Gastroesophageal sphincter (tissue), 4 donors: Measurements from ENCODE around the gene FAAH2. TPM values are rescaled to one million over a fixed set of nuclear protein-coding genes. Genes with fewer than 3 reads are reported as not detected.

Source experiments
- ATAC-seq: fragments of 150-250 bp; one replicate; pipeline ENCODE4 v1.9.1; 2016; ENCODE audit warnings: mild to moderate bottlenecking, moderate library complexity
- H3K27ac ChIP-seq, 4 donors: fragments of 200-600 bp; sonication (generic) in 3 of 4; 1 replicate in 3 of 4; 2 replicates in 1 of 4; pipeline ENCODE4 v1.5.1; 2016 to 2019
- H3K27me3 ChIP-seq: fragments of 200-600 bp; sonication (generic); one replicate; pipeline ENCODE4 v1.5.1; 2019
- H3K36me3 ChIP-seq, 2 donors: fragments of 200-600 bp; sonication (generic); one replicate each; pipeline ENCODE4 v1.5.1; 2019; ENCODE audit warnings: control low read depth in 1 of 2
- H3K4me1 ChIP-seq, 3 donors: fragments of 200-600 bp; sonication (generic); 1 replicate in 2 of 3; 2 replicates in 1 of 3; pipeline ENCODE4 v1.5.1; 2016 to 2019; ENCODE audit warnings: control low read depth in 2 of 3
- H3K4me3 ChIP-seq, 2 donors: fragments of 200-600 bp; sonication (generic); one replicate each; pipeline ENCODE4 v1.5.1; 2019; ENCODE audit warnings: mild to moderate bottlenecking in 1 of 2, moderate library complexity in 1 of 2
- H3K9me3 ChIP-seq, 3 donors: fragments of 200-600 bp; sonication (generic); one replicate each; pipeline ENCODE4 v1.5.1; 2017 to 2019; ENCODE audit warnings: control low read depth in 2 of 3
- EP300 ChIP-seq: sonication (generic); formaldehyde crosslinking; IDR thresholded peaks from one replicate; pipeline ENCODE4 v1.6.1; 2017; ENCODE audit warnings: antibody characterized with exemption, mild to moderate bottlenecking
- POLR2A ChIP-seq, 2 donors: fragments of 450-650 bp; IDR thresholded peaks; one replicate each; pipeline ENCODE4 v1.6.1; 2017; ENCODE audit warnings: antibody characterized with exemption in 2 of 2, mild to moderate bottlenecking in 2 of 2, moderate library complexity in 1 of 2
- POLR2AphosphoS5 ChIP-seq: sonication (generic); formaldehyde crosslinking; IDR thresholded peaks from one replicate; pipeline ENCODE4 v1.6.1; 2017; ENCODE audit warnings: antibody characterized with exemption
- WGBS, 2 donors: methylation state at CpG; one replicate each; pipeline ENCODE4 v1.1.5; 2018; ENCODE audit warnings: low coverage in 1 of 2; 5-methylcytosine and 5-hydroxymethylcytosine counted together
- total RNA-seq, 4 donors: library from RNA; depleted of rRNA; stranded (reverse); fragments of >200 nt; gene quantifications; one replicate each; pipeline ENCODE4 v1.1.0, GENCODE V29; 2016
- TF ChIP-seq, protein P1 (sequence below), 4 experiments: fragments of 200-600 bp in 2 of 4; fragments of 450-650 bp in 2 of 4; sonication (generic) in 1 of 4; IDR thresholded peaks; one replicate each; pipeline ENCODE4 v1.5.1; 2017 to 2019; ENCODE audit warnings: antibody characterized with exemption in 4 of 4, mild to moderate bottlenecking in 2 of 4, moderate library complexity in 2 of 4

The FAAH2 gene
- total RNA-seq, 4 donors from 2014 or later = 0.13 to 0.62 (median 0.42) TPM; not detected in 1

GRCh38 chrX:57422289-57422688 lies 135.8 kb downstream of the FAAH2 start:
- TF ChIP-seq POLR2AphosphoS5 = no peak
- WGBS, 2 donors = 67 to 90% methylated on average over 2 of the region's 2 CpGs
- ATAC-seq = no peak
- H3K27ac ChIP-seq = no peak overlapping the region
- H3K36me3 ChIP-seq = no peaks in the 10 kb centered on the region
- H3K9me3 ChIP-seq = no peaks in the 10 kb centered on the region
- H3K27me3 ChIP-seq = no peaks in the 10 kb centered on the region
- no peaks in the 10 kb centered on the region for H3K4me1 ChIP-seq
- H3K4me3 ChIP-seq = no peak overlapping the region

DNA sequence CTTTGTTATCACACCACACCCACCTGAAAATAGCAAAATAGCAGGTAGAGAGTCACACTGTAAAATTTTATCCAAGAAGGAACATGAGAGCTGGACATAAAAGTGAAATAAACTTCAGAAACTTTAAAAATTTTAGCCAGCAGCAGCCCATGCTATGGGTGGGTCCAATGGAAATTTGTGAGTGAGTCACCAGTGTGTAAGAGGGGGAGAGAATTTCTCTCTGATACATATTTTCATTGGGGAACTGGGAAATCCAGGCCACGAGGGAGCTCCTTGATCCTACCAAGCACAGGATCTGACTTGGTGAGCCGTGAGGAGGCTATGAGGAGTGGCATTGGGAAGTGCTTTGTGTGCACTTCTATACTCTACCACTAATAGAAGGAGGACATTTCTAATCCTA lies 136.3 kb downstream of the FAAH2 start:
- TF ChIP-seq EP300 = no peak
- TF ChIP-seq, protein P1, sequence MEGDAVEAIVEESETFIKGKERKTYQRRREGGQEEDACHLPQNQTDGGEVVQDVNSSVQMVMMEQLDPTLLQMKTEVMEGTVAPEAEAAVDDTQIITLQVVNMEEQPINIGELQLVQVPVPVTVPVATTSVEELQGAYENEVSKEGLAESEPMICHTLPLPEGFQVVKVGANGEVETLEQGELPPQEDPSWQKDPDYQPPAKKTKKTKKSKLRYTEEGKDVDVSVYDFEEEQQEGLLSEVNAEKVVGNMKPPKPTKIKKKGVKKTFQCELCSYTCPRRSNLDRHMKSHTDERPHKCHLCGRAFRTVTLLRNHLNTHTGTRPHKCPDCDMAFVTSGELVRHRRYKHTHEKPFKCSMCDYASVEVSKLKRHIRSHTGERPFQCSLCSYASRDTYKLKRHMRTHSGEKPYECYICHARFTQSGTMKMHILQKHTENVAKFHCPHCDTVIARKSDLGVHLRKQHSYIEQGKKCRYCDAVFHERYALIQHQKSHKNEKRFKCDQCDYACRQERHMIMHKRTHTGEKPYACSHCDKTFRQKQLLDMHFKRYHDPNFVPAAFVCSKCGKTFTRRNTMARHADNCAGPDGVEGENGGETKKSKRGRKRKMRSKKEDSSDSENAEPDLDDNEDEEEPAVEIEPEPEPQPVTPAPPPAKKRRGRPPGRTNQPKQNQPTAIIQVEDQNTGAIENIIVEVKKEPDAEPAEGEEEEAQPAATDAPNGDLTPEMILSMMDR (IDR thresholded peaks at IDR 0.05) = no peak
- no peak for TF ChIP-seq POLR2A (IDR thresholded peaks at IDR 0.05)
- TF ChIP-seq POLR2AphosphoS5 = no peak
- no peak for ATAC-seq

GRCh38 chrX:57445076-57445475 lies 158.6 kb downstream of the FAAH2 start:
- TF ChIP-seq POLR2AphosphoS5 (no peak), POLR2A (IDR thresholded peaks at IDR 0.05) (no peak), EP300 (no peak)
- TF ChIP-seq, protein P1 (IDR thresholded peaks at IDR 0.05) = no peak
- Histone ChIP-seq H3K9me3 (no peaks in the 10 kb centered on the region), H3K4me3 (no peak overlapping the region), H3K36me3 (no peaks in the 10 kb centered on the region), H3K27ac (no peak overlapping the region), H3K27me3 (no peaks in the 10 kb centered on the region), H3K4me1 (no peaks in the 10 kb centered on the region)
- WGBS, 2 donors = 40 to 79% methylated on average over 2 to 3 of the region's 5 CpGs
- no peak for ATAC-seq

More for the DNA sequence above, 136.3 kb downstream of the FAAH2 start:
- Histone ChIP-seq H3K9me3 (no peaks in the 10 kb centered on the region), H3K36me3 (no peaks in the 10 kb centered on the region), H3K27me3 (no peaks in the 10 kb centered on the region), H3K4me1 (no peaks in the 10 kb centered on the region), H3K4me3 (no peak overlapping the region), H3K27ac (no peak overlapping the region)
- WGBS, 2 donors = 85 to 86% methylated on average over 1 to 2 of the region's 2 CpGs

DNA sequence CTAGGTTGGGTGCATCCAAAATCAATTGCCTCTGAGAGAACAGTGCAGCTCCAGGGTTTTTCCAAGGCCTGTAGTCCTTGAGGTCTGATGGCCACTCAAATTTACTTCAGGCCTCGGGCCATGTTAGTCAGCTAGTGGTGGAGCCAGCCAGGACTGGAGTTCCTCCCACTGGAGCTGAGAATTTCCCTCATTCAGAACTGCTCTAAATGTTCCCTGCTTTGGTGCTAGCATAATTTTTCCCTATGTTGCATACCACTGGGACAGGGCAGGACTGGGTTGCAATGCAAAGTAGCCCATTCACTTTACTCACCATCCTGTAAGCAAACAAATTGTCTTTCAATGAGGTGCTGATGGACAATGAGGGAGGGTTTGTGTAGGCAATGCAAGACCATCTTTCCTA lies 159.3 kb downstream of the FAAH2 start:
- no peak for TF ChIP-seq POLR2AphosphoS5
- Histone ChIP-seq H3K9me3 (no peaks in the 10 kb centered on the region), H3K4me1 (no peaks in the 10 kb centered on the region), H3K27ac (no peak overlapping the region), H3K4me3 (no peak overlapping the region), H3K27me3 (no peaks in the 10 kb centered on the region), H3K36me3 (no peaks in the 10 kb centered on the region)
- ATAC-seq = no peak
- WGBS, 2 donors = no CpG with 5 or more reads among the region's 1 CpG

- H3K4me1 ChIP-seq = no peaks in the 10 kb centered on the region
- H3K4me3 ChIP-seq = no peak overlapping the region
- TF ChIP-seq EP300 (no peak), POLR2AphosphoS5 (no peak), POLR2A (IDR thresholded peaks at IDR 0.05) (no peak)
- TF ChIP-seq, protein P1 (IDR thresholded peaks at IDR 0.05) = no peak
- no peaks in the 10 kb centered on the region for H3K27me3 ChIP-seq
- 43% methylated on average over 2 of the region's 2 CpGs; no CpG with 5 or more reads in 1 of the 2 donors for WGBS, 2 donors
- ATAC-seq = no peak
- H3K9me3 ChIP-seq = no peaks in the 10 kb centered on the region
- no peak overlapping the region for H3K27ac ChIP-seq
- no peaks in the 10 kb centered on the region for H3K36me3 ChIP-seq
These were observed 161.3 kb downstream of the FAAH2 start for GRCh38 chrX:57447856-57448255.

DNA sequence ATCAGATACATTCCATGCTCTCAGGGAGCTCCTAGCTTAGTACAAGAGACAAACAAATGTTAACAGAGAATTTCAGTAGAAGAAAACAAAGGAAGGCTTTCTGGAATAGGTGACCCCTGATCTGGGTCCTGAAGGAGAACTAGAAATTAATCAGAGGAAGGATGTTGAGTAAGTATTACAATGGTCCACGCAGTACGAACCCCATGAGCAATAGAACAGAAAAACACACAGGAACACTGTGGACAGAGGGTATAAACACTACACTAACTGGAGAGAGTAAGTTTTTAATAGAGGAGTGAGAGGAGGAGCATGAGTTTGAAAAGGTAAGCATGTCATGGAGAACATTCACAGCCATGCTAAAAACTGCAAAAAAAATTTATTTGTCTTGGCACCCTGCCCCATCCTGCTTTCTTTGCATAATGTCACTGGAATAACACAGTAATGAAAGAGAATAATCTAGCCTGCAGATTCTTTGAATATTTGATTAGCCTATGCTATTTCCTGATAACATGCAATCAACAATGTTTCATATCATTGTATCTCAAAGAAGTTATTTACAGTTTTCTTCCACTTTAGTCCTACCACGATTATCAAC lies 165.0 kb downstream of the FAAH2 start:
- Histone ChIP-seq H3K4me1 (no peaks in the 10 kb centered on the region), H3K36me3 (no peaks in the 10 kb centered on the region), H3K27ac (no peak overlapping the region), H3K27me3 (no peaks in the 10 kb centered on the region), H3K9me3 (no peaks in the 10 kb centered on the region), H3K4me3 (no peak overlapping the region)
- 59 to 70% methylated on average over 3 of the region's 3 CpGs for WGBS, 2 donors
- TF ChIP-seq, protein P1 (IDR thresholded peaks at IDR 0.05) = no peak
- TF ChIP-seq EP300 (no peak), POLR2A (IDR thresholded peaks at IDR 0.05) (no peak), POLR2AphosphoS5 (no peak)
- ATAC-seq = no peak
